K562 (cell line): ENCODE results near the gene VWA8. TPM values are rescaled to one million over a fixed set of nuclear protein-coding genes. Genes with fewer than 3 reads are reported as not detected.

Experiments
- ATAC-seq: fragments of 200-7000 bp; cut with Tn5 transposase; 3 replicates; pipeline ENCODE4 v1.9.1; 2020; ENCODE audit warnings: moderate library complexity
- BruUV-seq: library from RNA; stranded (reverse); fragments of 400-500 nt; replicated peaks from 2 replicates; lab custom pipeline; 2021; lab: Mats Ljungman, UMichigan
- CTCF ChIA-PET: fragments of 300-600 bp; formaldehyde crosslinking; extraction: SDS; loops from one replicate; lab custom pipeline; 2021; ENCODE audit warnings: low intra/inter-chr PET ratio; lab: Yijun Ruan, JAX
- POLR2A ChIA-PET: fragments of 300-600, 350-650 bp; sonication (Branson Sonifier 250); formaldehyde crosslinking; extraction: SDS; loops from one replicate; lab custom pipeline; 2021; ENCODE audit warnings: antibody characterized with exemption, inconsistent platforms; lab: Yijun Ruan, JAX
- DNase-seq, 4 experiments: peaks; one replicate each; pipeline versions ENCODE4 v3.0.0 to v3.0.0-alpha.2; 2011 to 2018; ENCODE audit warnings: low spot score in 3 of 4, mixed read lengths in 3 of 4; ENCODE audit errors: extremely low read depth in 1 of 4
- FAIRE-seq: peaks from 2 replicates; lab custom pipeline; 2011; peaks lifted over from hg19 to GRCh38; lab: Jason Lieb, UNC
- H2AFZ ChIP-seq: 2 replicates; pipeline ENCODE4 v1.6.0; 2011; ENCODE audit warnings: low read depth, low read length, control low read depth, inconsistent platforms
- H3K27ac ChIP-seq: fragments of 200-600 bp; 3 replicates; pipeline ENCODE4 v1.8.0; 2011; ENCODE audit warnings: low read depth, mild to moderate bottlenecking, control low read depth, inconsistent platforms, low read length, moderate library complexity, mixed read lengths; ENCODE audit errors: extremely low read depth
- H3K27me3 ChIP-seq, 2 experiments: fragments of 300-600 bp in 1 of 2; 2 replicates in 1 of 2; 3 replicates in 1 of 2; pipeline versions ENCODE4 v1.6.0 to v1.8.0; 2011; ENCODE audit warnings: inconsistent platforms in 2 of 2, low read length in 2 of 2, mild to moderate bottlenecking in 1 of 2, mixed read lengths in 1 of 2, moderate library complexity in 1 of 2; ENCODE audit not compliant: control insufficient read depth in 2 of 2, insufficient read depth in 2 of 2
- H3K36me3 ChIP-seq: fragments of 300-600 bp; 3 replicates; pipeline ENCODE4 v1.8.0; 2011; ENCODE audit warnings: mild to moderate bottlenecking, low read length, inconsistent platforms; ENCODE audit not compliant: control insufficient read depth, insufficient read depth
- H3K4me1 ChIP-seq, 2 experiments: fragments of 200-600 bp in 1 of 2; replicated peaks in 1 of 2; 2 replicates in 1 of 2; 3 replicates in 1 of 2; pipeline versions ENCODE4 v1.5.1 to v1.8.0; 2011; ENCODE audit warnings: inconsistent platforms in 2 of 2, low read length in 2 of 2, mild to moderate bottlenecking in 1 of 2, mixed read lengths in 1 of 2, moderate library complexity in 1 of 2; ENCODE audit not compliant: control insufficient read depth in 2 of 2, insufficient read depth in 2 of 2
- H3K4me2 ChIP-seq: 2 replicates; pipeline ENCODE4 v1.6.1; 2011; ENCODE audit warnings: low read length, control low read depth, inconsistent platforms, mixed read lengths; ENCODE audit not compliant: insufficient read depth
- H3K4me3 ChIP-seq: fragments of 200-600 bp; sonication (generic), shearing (Covaris generic); 2 replicates; pipeline ENCODE4 v1.5.1; 2016; ENCODE audit warnings: control low read depth, inconsistent platforms
- H3K79me2 ChIP-seq: fragments of 200-600 bp; 3 replicates; pipeline ENCODE4 v1.8.0; 2011; ENCODE audit warnings: low read length, inconsistent platforms; ENCODE audit not compliant: control insufficient read depth, insufficient read depth
- H3K9ac ChIP-seq, 2 experiments: 2 replicates each; pipeline versions ENCODE4 v1.6.0 to v1.6.1; 2011; ENCODE audit warnings: low read depth in 2 of 2, low read length in 2 of 2, control low read depth in 1 of 2, inconsistent platforms in 1 of 2, mild to moderate bottlenecking in 1 of 2, mixed read lengths in 1 of 2; ENCODE audit not compliant: insufficient read depth in 1 of 2
- H3K9me1 ChIP-seq: one replicate; pipeline ENCODE4 v1.6.0; 2011; ENCODE audit warnings: inconsistent platforms, mild to moderate bottlenecking, low read length, moderate library complexity; ENCODE audit not compliant: control insufficient read depth, insufficient read depth
- H3K9me3 ChIP-seq: replicated peaks from 2 replicates; pipeline ENCODE4 v1.5.1; 2011; ENCODE audit warnings: low read depth, low read length, inconsistent platforms; ENCODE audit not compliant: control insufficient read depth, insufficient read depth
- H4K20me1 ChIP-seq: replicated peaks from 2 replicates; pipeline ENCODE4 v1.6.1; 2011; ENCODE audit warnings: low read length, inconsistent platforms, mixed read lengths; ENCODE audit not compliant: control insufficient read depth, insufficient read depth
- HMGN3 ChIP-seq: IDR thresholded peaks from 2 replicates; pipeline ENCODE4 v1.6.1; 2011; ENCODE audit warnings: borderline replicate concordance, low read depth, mild to moderate bottlenecking, mixed read lengths, low read length; ENCODE audit not compliant: insufficient read length; ENCODE audit errors: extremely low read depth
- IRF2 ChIP-seq: sonication (generic); formaldehyde crosslinking; IDR thresholded peaks from 2 replicates; pipeline ENCODE4 v1.8.1; 2022; ENCODE audit warnings: mild to moderate bottlenecking, missing genetic modification reagents
- KDM5B ChIP-seq: fragments of 200-600 bp; sonication (generic); IDR thresholded peaks from 2 replicates; pipeline ENCODE4 v1.6.1; 2012; ENCODE audit warnings: low read depth, mild to moderate bottlenecking, moderate library complexity, low read length, control low read depth, inconsistent platforms; ENCODE audit not compliant: insufficient replicate concordance
- NR2C2 ChIP-seq, 2 experiments: fragments of 200-800 bp in 1 of 2; sonication (Bioruptor generic) in 1 of 2; sonication (generic) in 1 of 2; formaldehyde crosslinking in 1 of 2; IDR thresholded peaks; 2 replicates each; pipeline versions ENCODE4 v1.6.1 to v1.8.0; 2016 to 2022; ENCODE audit warnings: mild to moderate bottlenecking in 1 of 2, missing compliant biosample characterization in 1 of 2, missing genetic modification characterization in 1 of 2, missing genetic modification reagents in 1 of 2
- RFX5 ChIP-seq: IDR thresholded peaks from 2 replicates; pipeline ENCODE4 v1.6.1; 2011; ENCODE audit warnings: low read depth, mild to moderate bottlenecking, improper control_type of control experiment, low read length
- ZNF589 ChIP-seq: fragments of 200-800 bp; sonication (Bioruptor generic); IDR thresholded peaks from 2 replicates; pipeline ENCODE4 v1.6.1; 2016; ENCODE audit warnings: low read depth, missing genetic modification characterization, missing compliant biosample characterization
- whole genome bisulfite sequencing: fragments of 100-300 bp; shearing (Covaris generic); methylation state at CpG from one replicate; pipeline ENCODE4 v1.1.6; 2016; ENCODE audit warnings: low coverage, mixed read lengths; ENCODE audit not compliant: insufficient coverage; ENCODE audit errors: missing lambda C conversion rate; 5-methylcytosine and 5-hydroxymethylcytosine counted together
- in situ Hi-C: fragments of 300-500 bp; cut with MboI; formaldehyde crosslinking; loops from 4 replicates; pipeline ENCODE4 v1.15.0; 2018; ENCODE audit warnings: inconsistent platforms, mixed read lengths
- intact Hi-C: fragments of 100-400 bp; cut with micrococcal nuclease; formaldehyde crosslinking; loops from 2 replicates; pipeline ENCODE4 v1.14.2; 2022
- polyA plus RNA-seq, 8 experiments: library from polyadenylated mRNA; depleted of rRNA in 4 of 8; stranded (reverse) in 5 of 8; unstranded in 3 of 8; fragments of >200 nt; fragmentation: Nextera tagmentation in 2 of 8; fragmentation: Illumina TruSeq in 1 of 8; extraction: Ambion mirVana in 2 of 8; extraction: Trizol in 1 of 8; gene quantifications; 2 replicates each; pipeline versions ENCODE4 v1.2.1 to v1.2.3, GENCODE V29; 2011 to 2014; ENCODE audit warnings: inconsistent platforms in 1 of 8, missing spikeins in 1 of 8
- total RNA-seq, 7 experiments: library from RNA; depleted of rRNA in 6 of 7; stranded (reverse); fragments of >200 nt in 6 of 7; fragmentation: Illumina TruSeq in 2 of 7; extraction: Trizol in 2 of 7; gene quantifications; 2 replicates each; pipeline versions ENCODE4 v1.2.1 to v1.2.3, GENCODE V29; 2011 to 2021; ENCODE audit warnings: low replicate concordance in 1 of 7
- TF ChIP-seq, protein P1 (sequence below), 2 experiments: fragments of 450-650 bp in 1 of 2; IDR thresholded peaks; 2 replicates each; pipeline ENCODE4 v1.6.1; 2011 to 2017; ENCODE audit warnings: low read depth in 2 of 2, antibody characterized with exemption in 1 of 2, borderline replicate concordance in 1 of 2, low read length in 1 of 2, mild to moderate bottlenecking in 1 of 2, mixed read lengths in 1 of 2; ENCODE audit not compliant: control insufficient read depth in 1 of 2

VWA8 gene
- total and polyA plus RNA-seq, 9 of the 15 experiments (the other 6 are each of a cell fraction or from before 2014, with no cell fraction given): 2.1 to 18.5 (median 13.3) TPM

DNA sequence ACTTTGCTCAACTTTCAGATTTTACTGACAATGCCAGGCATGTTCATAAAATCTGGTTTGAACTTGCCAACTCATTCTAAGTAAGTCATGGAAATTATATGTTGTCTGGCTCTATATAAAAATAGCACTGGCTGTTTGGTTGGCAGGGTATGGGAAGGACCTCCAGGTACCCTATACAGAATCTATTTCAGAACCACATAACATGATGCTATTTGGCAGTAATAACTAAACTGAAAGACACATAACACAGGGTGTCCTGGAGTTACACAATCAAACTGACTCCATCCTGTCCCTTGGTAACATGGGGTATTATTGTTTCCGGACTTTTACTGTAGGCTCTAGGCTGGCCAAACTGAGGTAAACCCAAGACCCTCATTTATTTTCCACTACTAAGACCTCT, 254.8 kb downstream of the VWA8 start (continued):
- TF ChIP-seq RFX5 (no peak), HMGN3 (no peak), KDM5B (no peak)
- TF ChIP-seq, protein P1, sequence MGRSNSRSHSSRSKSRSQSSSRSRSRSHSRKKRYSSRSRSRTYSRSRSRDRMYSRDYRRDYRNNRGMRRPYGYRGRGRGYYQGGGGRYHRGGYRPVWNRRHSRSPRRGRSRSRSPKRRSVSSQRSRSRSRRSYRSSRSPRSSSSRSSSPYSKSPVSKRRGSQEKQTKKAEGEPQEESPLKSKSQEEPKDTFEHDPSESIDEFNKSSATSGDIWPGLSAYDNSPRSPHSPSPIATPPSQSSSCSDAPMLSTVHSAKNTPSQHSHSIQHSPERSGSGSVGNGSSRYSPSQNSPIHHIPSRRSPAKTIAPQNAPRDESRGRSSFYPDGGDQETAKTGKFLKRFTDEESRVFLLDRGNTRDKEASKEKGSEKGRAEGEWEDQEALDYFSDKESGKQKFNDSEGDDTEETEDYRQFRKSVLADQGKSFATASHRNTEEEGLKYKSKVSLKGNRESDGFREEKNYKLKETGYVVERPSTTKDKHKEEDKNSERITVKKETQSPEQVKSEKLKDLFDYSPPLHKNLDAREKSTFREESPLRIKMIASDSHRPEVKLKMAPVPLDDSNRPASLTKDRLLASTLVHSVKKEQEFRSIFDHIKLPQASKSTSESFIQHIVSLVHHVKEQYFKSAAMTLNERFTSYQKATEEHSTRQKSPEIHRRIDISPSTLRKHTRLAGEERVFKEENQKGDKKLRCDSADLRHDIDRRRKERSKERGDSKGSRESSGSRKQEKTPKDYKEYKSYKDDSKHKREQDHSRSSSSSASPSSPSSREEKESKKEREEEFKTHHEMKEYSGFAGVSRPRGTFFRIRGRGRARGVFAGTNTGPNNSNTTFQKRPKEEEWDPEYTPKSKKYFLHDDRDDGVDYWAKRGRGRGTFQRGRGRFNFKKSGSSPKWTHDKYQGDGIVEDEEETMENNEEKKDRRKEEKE (IDR thresholded peaks at IDR 0.05; ENCODE audit: borderline replicate concordance in 1 of 2, control insufficient read depth in 1 of 2, low read depth in 2 of 2, low read length in 1 of 2): no peak

DNA sequence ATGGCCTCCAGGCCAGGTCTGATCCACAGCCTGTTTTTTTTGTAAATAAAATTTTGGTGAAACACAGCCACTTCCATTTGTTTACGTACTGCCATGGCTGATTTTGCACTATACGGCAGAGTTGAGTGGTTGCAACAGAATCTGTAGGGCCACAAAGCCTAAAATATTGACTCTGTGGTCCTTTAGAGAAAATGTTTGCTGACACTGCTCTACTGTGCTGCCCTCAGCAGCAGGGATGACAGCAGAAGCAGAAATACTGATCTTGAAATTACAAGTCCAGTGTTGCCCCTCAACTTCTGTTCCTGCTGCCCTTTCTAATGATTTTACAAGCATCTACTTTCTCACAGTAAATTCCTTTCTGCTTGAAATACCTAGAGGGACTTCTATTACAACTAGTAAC, 258.4 kb downstream of the VWA8 start:
- H3K9me1 ChIP-seq: no peaks in the 10 kb centered on the region
- FAIRE-seq (no peak), DNase-seq (no peak), ATAC-seq (no peak)
- TF ChIP-seq NR2C2 (CRISPR knock-in tag; IDR thresholded peaks at IDR 0.05) (no peak), NR2C2 (tag; IDR thresholded peaks at IDR 0.05) (no peak), ZNF589 (CRISPR knock-in tag) (no peak), IRF2 (CRISPR knock-in tag) (no peak)
- H4K20me1 ChIP-seq: no peaks in the 10 kb centered on the region
- H3K4me3 ChIP-seq: no peak overlapping the region
- POLR2A ChIA-PET: interaction anchor here (0.6 kb wide), 1 partner anchor 29 kb away, joined by 3 read pairs; no protein-coding TSS in a partner anchor
- H3K9me3 ChIP-seq: no peaks in the 10 kb centered on the region
- intact Hi-C loops: no loop called here
- H3K4me2 ChIP-seq: no peak overlapping the region
- WGBS: 80% methylated on average over 2 of the region's 2 CpGs
- H2AFZ ChIP-seq: no peak overlapping the region
- no peak overlapping the region for H3K27ac ChIP-seq
- H3K4me1 ChIP-seq: peaks cover 0 to 6% of the 10 kb centered on the region in 2 experiments; a peak in 3 of 5 replicates
- no peak overlapping the region for H3K9ac ChIP-seq
- H3K36me3 ChIP-seq: peaks cover 12% of the 10 kb centered on the region; the same call in 2 of the 3 replicates
- no peaks in the 10 kb centered on the region for H3K27me3 ChIP-seq
- H3K79me2 ChIP-seq: no peaks in the 10 kb centered on the region
- BruUV-seq: no TSS peak
- in situ Hi-C loops: no loop called here
- CTCF ChIA-PET: no interaction called here
